ENCODE results near the gene IFIT3.
A peak's percentile ranks its signal among the peaks of the same experiment; 100 is the strongest.
"Not testable (repeated sequence)": the region's sequence is repeated elsewhere in the genome, so short reads cannot be mapped to it uniquely, and the experiment has no call there.

IFIT3 gene

GRCh38 chr10:89327803-89328441, at the start of gene IFIT3:
IFIT3 (plus strand) TSS chr10:89327997; CDS start chr10:89328074, 77 bp downstream.
- DNase-seq, result peak in 35 of 56 donors; percentile 7 to 78 (median 44)

GRCh38 chr10:89278034-89278535, 49.7 kb upstream of the IFIT3 start:
- peak in 2 of 56 donors; percentile 22 to 47 for DNase-seq

GRCh38 chr10:89278900-89279392, 48.9 kb upstream of the IFIT3 start:
- no peak for DNase-seq

GRCh38 chr10:89279421-89279869, 48.4 kb upstream of the IFIT3 start:
- DNase-seq, result no peak

GRCh38 chr10:89280508-89280907, 47.3 kb upstream of the IFIT3 start:
- no peak for DNase-seq

GRCh38 chr10:89281606-89282395, 46.0 kb upstream of the IFIT3 start:
- no peak for DNase-seq

GRCh38 chr10:89283025-89283935, 44.5 kb upstream of the IFIT3 start:
- DNase-seq, result peak in 3 of 56 donors; percentile 31 to 42 (median 33)

- DNase-seq, result peak in 16 of 56 donors; percentile 12 to 56 (median 29)
Observed at GRCh38 chr10:89283936-89284475, 43.8 kb upstream of the IFIT3 start.

- DNase-seq, result not testable (repeated sequence)
Observed at GRCh38 chr10:89284711-89285110, 43.1 kb upstream of the IFIT3 start.

GRCh38 chr10:89285303-89285702, 42.5 kb upstream of the IFIT3 start:
- DNase-seq, result not testable (repeated sequence)

GRCh38 chr10:89294721-89295239, 33.0 kb upstream of the IFIT3 start:
- DNase-seq, result no peak

GRCh38 chr10:89295597-89295996, 32.2 kb upstream of the IFIT3 start:
- no peak for DNase-seq

GRCh38 chr10:89296220-89296648, 31.6 kb upstream of the IFIT3 start:
- peak in 8 of 56 donors; percentile 12 to 26 (median 21) for DNase-seq

GRCh38 chr10:89297356-89297755, 30.4 kb upstream of the IFIT3 start:
- no peak for DNase-seq

- DNase-seq, result no peak
Observed at GRCh38 chr10:89297791-89298190, 30.0 kb upstream of the IFIT3 start.

GRCh38 chr10:89299031-89299430, 28.8 kb upstream of the IFIT3 start:
- no peak for DNase-seq

GRCh38 chr10:89301232-89301631, 26.6 kb upstream of the IFIT3 start:
- peak in 7 of 56 donors; percentile 7 to 57 (median 27) for DNase-seq

- DNase-seq, result peak in 28 of 56 donors; percentile 17 to 79 (median 56)
Observed at GRCh38 chr10:89301721-89302445, 25.9 kb upstream of the IFIT3 start, which contains the start of gene IFIT2. IFIT2 (plus strand) TSS chr10:89302046; CDS start chr10:89302124, 78 bp downstream.

GRCh38 chr10:89302625-89303024, 25.2 kb upstream of the IFIT3 start:
- DNase-seq, result peak in 1 of 56 donors; percentile 43

Measured in nucleus accumbens (tissue), 56 donors.